Karpas-422 (cell line): Measurements from ENCODE around the gene SVIL. TPM values are rescaled to one million over a fixed set of nuclear protein-coding genes. Genes with fewer than 3 reads are reported as not detected.

Source experiments
- DNase-seq: peaks from one replicate; pipeline ENCODE4 v3.0.0-alpha.2; 2015
- H2AFZ ChIP-seq: fragments of 200-600 bp; sonication (generic); 2 replicates; pipeline ENCODE4 v1.6.1; 2014; ENCODE audit warnings: antibody characterized with exemption, low read length, mixed read lengths
- H3K27ac ChIP-seq: fragments of 200-600 bp; sonication (generic); 2 replicates; pipeline ENCODE4 v1.5.1; 2014; ENCODE audit warnings: mild to moderate bottlenecking, low read length, moderate library complexity
- H3K27me3 ChIP-seq: fragments of 200-600 bp; sonication (generic); 2 replicates; pipeline ENCODE4 v1.6.1; 2014; ENCODE audit warnings: low read length, mixed read lengths
- H3K36me3 ChIP-seq: fragments of 200-600 bp; sonication (generic); 2 replicates; pipeline ENCODE4 v1.6.1; 2014; ENCODE audit warnings: low read length, mixed read lengths; ENCODE audit not compliant: insufficient read depth
- H3K4me1 ChIP-seq: fragments of 200-600 bp; sonication (generic); 2 replicates; pipeline ENCODE4 v1.6.1; 2014; ENCODE audit warnings: mild to moderate bottlenecking, low read length, mixed read lengths
- H3K4me2 ChIP-seq: fragments of 200-600 bp; sonication (generic); 2 replicates; pipeline ENCODE4 v1.6.1; 2014; ENCODE audit warnings: low read length, low read depth, mild to moderate bottlenecking; ENCODE audit not compliant: poor library complexity, severe bottlenecking
- H3K4me3 ChIP-seq: fragments of 200-600 bp; sonication (generic); 2 replicates; pipeline ENCODE4 v1.5.1; 2014; ENCODE audit warnings: mild to moderate bottlenecking, antibody characterized with exemption, low read length, mixed read lengths
- H3K79me2 ChIP-seq: fragments of 200-600 bp; sonication (generic); 2 replicates; pipeline ENCODE4 v1.6.1; 2014; ENCODE audit warnings: mild to moderate bottlenecking, low read length, mixed read lengths
- H3K9ac ChIP-seq: fragments of 200-600 bp; sonication (generic); 2 replicates; pipeline ENCODE4 v1.6.0; 2014; ENCODE audit warnings: low read length
- H3K9me2 ChIP-seq: fragments of 200-600 bp; sonication (generic), shearing (Covaris generic); replicated peaks from 2 replicates; pipeline ENCODE4 v1.6.0; 2014; ENCODE audit warnings: mild to moderate bottlenecking, low read length, moderate library complexity; ENCODE audit not compliant: insufficient read depth
- H3K9me3 ChIP-seq: fragments of 300-700, 200-600 bp; sonication (generic); 2 replicates; pipeline ENCODE4 v1.6.1; 2014; ENCODE audit warnings: low read length, mixed read lengths
- H4K20me1 ChIP-seq: fragments of 200-600 bp; sonication (generic); 2 replicates; pipeline ENCODE4 v1.6.1; 2014; ENCODE audit warnings: mild to moderate bottlenecking, antibody characterized with exemption, low read length, low read depth; ENCODE audit not compliant: insufficient read depth
- small RNA-seq: library from RNA; depleted of rRNA; stranded (forward); fragments of <200 nt; gene quantifications from one replicate; pipeline ENCODE3, GENCODE V24; 2014
- total RNA-seq: library from RNA; depleted of rRNA; stranded (reverse); fragments of >200 nt; shearing (Covaris generic); gene quantifications from 2 replicates; pipeline ENCODE4 v1.2.3, GENCODE V29; 2014; ENCODE audit warnings: low replicate concordance

The SVIL gene
- total RNA-seq, 1 experiment from 2014 or later = not detected

DNA sequence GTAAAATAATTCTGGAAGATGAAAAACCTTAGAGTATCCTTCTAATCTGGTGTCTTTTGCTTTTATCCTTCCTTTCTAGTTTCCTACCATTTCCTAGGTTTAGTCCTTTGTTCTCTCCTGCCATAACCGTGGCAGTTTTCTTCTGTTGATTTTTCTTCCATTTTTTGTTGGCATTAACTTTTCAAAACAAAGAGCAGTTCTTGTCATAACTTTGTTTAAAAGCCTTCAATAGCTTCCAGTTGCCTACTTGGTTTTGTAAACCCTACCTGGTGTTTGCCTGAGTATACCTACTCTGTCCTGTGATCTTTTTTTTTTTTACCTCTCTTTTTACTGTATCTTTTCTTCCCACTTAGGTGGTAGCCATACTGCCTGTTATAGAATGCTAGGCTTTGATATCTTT lies 220.3 kb downstream of the SVIL start:
- no peak overlapping the region for H3K27ac ChIP-seq
- no peaks in the 10 kb centered on the region for H3K36me3 ChIP-seq
- no peak for DNase-seq
- no peaks in the 10 kb centered on the region for H3K9me3 ChIP-seq
- H4K20me1 ChIP-seq = no peaks in the 10 kb centered on the region
- H3K9ac ChIP-seq = no peak overlapping the region
- no peak overlapping the region for H3K4me2 ChIP-seq
- no peaks in the 10 kb centered on the region for H3K27me3 ChIP-seq
- no peak overlapping the region for H2AFZ ChIP-seq
- no peaks in the 10 kb centered on the region for H3K9me2 ChIP-seq
- no peaks in the 10 kb centered on the region for H3K4me1 ChIP-seq
- no peaks in the 10 kb centered on the region for H3K79me2 ChIP-seq
- H3K4me3 ChIP-seq = no peak overlapping the region

- no peaks in the 10 kb centered on the region for H3K36me3 ChIP-seq
- no peak overlapping the region for H3K27ac ChIP-seq
- no peak for DNase-seq
- H3K4me3 ChIP-seq = no peak overlapping the region
- no peak overlapping the region for H3K4me2 ChIP-seq
- no peaks in the 10 kb centered on the region for H3K27me3 ChIP-seq
- no peaks in the 10 kb centered on the region for H3K4me1 ChIP-seq
- no peaks in the 10 kb centered on the region for H3K9me3 ChIP-seq
- no peaks in the 10 kb centered on the region for H3K79me2 ChIP-seq
- no peaks in the 10 kb centered on the region for H4K20me1 ChIP-seq
- H2AFZ ChIP-seq = no peak overlapping the region
- no peak overlapping the region for H3K9ac ChIP-seq
- no peaks in the 10 kb centered on the region for H3K9me2 ChIP-seq
Measured at GRCh38 chr10:29412485-29412884, 222.3 kb downstream of the SVIL start.

- DNase-seq = no peak
- no peaks in the 10 kb centered on the region for H3K36me3 ChIP-seq
- no peaks in the 10 kb centered on the region for H3K9me3 ChIP-seq
- no peak overlapping the region for H3K27ac ChIP-seq
- H3K27me3 ChIP-seq = no peaks in the 10 kb centered on the region
- no peak overlapping the region for H2AFZ ChIP-seq
- no peak overlapping the region for H3K4me3 ChIP-seq
- H3K9ac ChIP-seq = no peak overlapping the region
- H3K4me2 ChIP-seq = no peak overlapping the region
- H3K9me2 ChIP-seq = no peaks in the 10 kb centered on the region
- no peaks in the 10 kb centered on the region for H3K4me1 ChIP-seq
- no peaks in the 10 kb centered on the region for H3K79me2 ChIP-seq
- H4K20me1 ChIP-seq = no peaks in the 10 kb centered on the region
Measured at GRCh38 chr10:29411666-29412315, 223.0 kb downstream of the SVIL start.

GRCh38 chr10:29409241-29410054 lies 225.3 kb downstream of the SVIL start:
- no peak for DNase-seq
- H3K4me1 ChIP-seq = no peaks in the 10 kb centered on the region
- H3K4me2 ChIP-seq = no peak overlapping the region
- no peak overlapping the region for H3K9ac ChIP-seq
- no peaks in the 10 kb centered on the region for H3K9me2 ChIP-seq
- H3K36me3 ChIP-seq = no peaks in the 10 kb centered on the region
- H3K9me3 ChIP-seq = no peaks in the 10 kb centered on the region
- no peak overlapping the region for H3K4me3 ChIP-seq
- H4K20me1 ChIP-seq = no peaks in the 10 kb centered on the region
- H3K79me2 ChIP-seq = no peaks in the 10 kb centered on the region
- no peaks in the 10 kb centered on the region for H3K27me3 ChIP-seq
- no peak overlapping the region for H3K27ac ChIP-seq
- no peak overlapping the region for H2AFZ ChIP-seq

DNA sequence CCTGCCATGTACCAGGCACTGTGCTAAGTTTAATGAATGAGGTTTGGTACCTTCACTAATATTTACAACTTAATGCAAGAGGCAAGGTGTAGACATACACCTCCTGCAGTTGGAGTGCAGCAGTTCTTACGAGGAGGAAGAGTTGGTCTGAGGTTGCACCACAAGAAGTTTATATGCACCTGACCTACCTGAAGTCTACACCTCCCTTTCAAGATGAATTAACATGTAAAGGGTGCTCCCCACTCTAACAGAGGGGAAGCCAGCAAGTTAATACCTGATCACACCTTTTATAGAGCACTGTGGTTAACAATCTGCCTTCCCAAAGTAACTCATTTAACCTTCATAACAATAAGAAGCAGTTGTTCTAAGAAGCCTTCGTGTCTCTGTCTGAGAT lies 225.9 kb downstream of the SVIL start:
- Histone ChIP-seq H2AFZ (no peak overlapping the region), H3K79me2 (no peaks in the 10 kb centered on the region), H3K4me1 (no peaks in the 10 kb centered on the region), H3K9ac (no peak overlapping the region), H3K27me3 (no peaks in the 10 kb centered on the region), H3K4me2 (no peak overlapping the region), H3K27ac (no peak overlapping the region), H3K9me2 (no peaks in the 10 kb centered on the region), H3K36me3 (no peaks in the 10 kb centered on the region), H4K20me1 (no peaks in the 10 kb centered on the region), H3K4me3 (no peak overlapping the region), H3K9me3 (no peaks in the 10 kb centered on the region)
- DNase-seq = no peak

Small RNA genes lying within 50 kb of the gene (small RNA-seq; reads per million reads assigned to genes)
- gene MIR604 (not detected), gene MIR938 (not detected), gene RF00105 (not detected)
